AML-193 (cell line): Measurements from ENCODE around the gene GNB5.
A peak's percentile ranks its signal among the peaks of the same experiment; 100 is the strongest.

Experiments
- DNase-seq, 2 experiments: peaks; one replicate each; lab custom pipeline; 2025; lab: John Stamatoyannopoulos, UW

GNB5 gene

GRCh38 chr15:52140646-52141045 lies 50.5 kb downstream of the GNB5 start:
- no peak for DNase-seq

- DNase-seq, result peak; percentile 41 to 55
Measured at GRCh38 chr15:52139599-52140462, 51.4 kb downstream of the GNB5 start.

- peak; percentile 94 to 95 for DNase-seq
Measured at GRCh38 chr15:52137432-52138357, 53.5 kb downstream of the GNB5 start.

- no peak for DNase-seq
Measured at GRCh38 chr15:52136442-52136980, 54.7 kb downstream of the GNB5 start.

GRCh38 chr15:52134502-52135144 lies 56.6 kb downstream of the GNB5 start:
- DNase-seq, result no peak

GRCh38 chr15:52133510-52134220 lies 57.5 kb downstream of the GNB5 start:
- no peak for DNase-seq

GRCh38 chr15:52132066-52132465 lies 59.1 kb downstream of the GNB5 start:
- DNase-seq, result no peak

- no peak for DNase-seq
Measured at GRCh38 chr15:52128568-52128967, 62.6 kb downstream of the GNB5 start.

GRCh38 chr15:52124270-52124880 lies 66.8 kb downstream of the GNB5 start:
- no peak for DNase-seq

- no peak for DNase-seq
Measured at GRCh38 chr15:52121896-52122295, 69.3 kb downstream of the GNB5 start.

GRCh38 chr15:52121006-52121405 lies 70.2 kb downstream of the GNB5 start:
- no peak for DNase-seq

GRCh38 chr15:52120488-52120887 lies 70.7 kb downstream of the GNB5 start:
- DNase-seq, result no peak

GRCh38 chr15:52118969-52119749 lies 72.0 kb downstream of the GNB5 start:
- DNase-seq, result no peak

GRCh38 chr15:52117549-52117948 lies 73.6 kb downstream of the GNB5 start:
- DNase-seq, result no peak

GRCh38 chr15:52115598-52116427 lies 75.4 kb downstream of the GNB5 start:
- no peak for DNase-seq

GRCh38 chr15:52114261-52115055 lies 76.7 kb downstream of the GNB5 start:
- no peak for DNase-seq

GRCh38 chr15:52113708-52114107 lies 77.5 kb downstream of the GNB5 start:
- DNase-seq, result no peak

- DNase-seq, result no peak
Measured at GRCh38 chr15:52113235-52113634, 78.0 kb downstream of the GNB5 start.
